GM18502 (cell line): Measurements from ENCODE around the gene CDKAL1.
A peak's percentile ranks its signal among the peaks of the same experiment; 100 is the strongest.
"Not testable (repeated sequence)": the region's sequence is repeated elsewhere in the genome, so short reads cannot be mapped to it uniquely, and the experiment has no call there.

ENCODE experiments used
- ATAC-seq: cut with Tn5 transposase; IDR thresholded peaks from one replicate; pipeline ENCODE4 v1.9.1; 2021; ENCODE audit warnings: mild to moderate bottlenecking; ENCODE audit not compliant: unreplicated experiment, poor library complexity

CDKAL1 gene

GRCh38 chr6:21166754-21167153 is 632.5 kb downstream of the CDKAL1 start:
- no peak for ATAC-seq

GRCh38 chr6:21167790-21168189 is 633.5 kb downstream of the CDKAL1 start:
- ATAC-seq, result no peak

- ATAC-seq, result no peak
These were observed 637.5 kb downstream of the CDKAL1 start for GRCh38 chr6:21171801-21172200.

DNA sequence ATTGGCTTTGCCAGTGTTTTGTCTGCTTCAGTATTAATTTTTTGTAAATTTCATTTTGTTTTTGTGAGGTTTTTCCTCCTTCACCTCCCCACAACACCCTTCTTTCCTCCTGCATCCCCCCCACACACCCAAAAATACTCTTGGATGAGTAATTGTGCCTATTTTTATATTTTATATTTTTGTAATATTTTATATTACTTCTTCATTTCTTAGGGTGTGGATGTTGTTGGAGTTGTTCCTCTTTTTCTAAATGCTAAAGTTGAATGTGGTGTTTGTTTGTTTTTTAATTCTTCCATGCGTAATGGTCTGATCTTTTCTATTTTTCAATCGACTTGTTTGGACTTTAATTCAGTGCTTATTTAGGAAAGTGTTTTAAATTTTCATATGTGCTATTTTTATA is 638.8 kb downstream of the CDKAL1 start:
- ATAC-seq, result no peak

DNA sequence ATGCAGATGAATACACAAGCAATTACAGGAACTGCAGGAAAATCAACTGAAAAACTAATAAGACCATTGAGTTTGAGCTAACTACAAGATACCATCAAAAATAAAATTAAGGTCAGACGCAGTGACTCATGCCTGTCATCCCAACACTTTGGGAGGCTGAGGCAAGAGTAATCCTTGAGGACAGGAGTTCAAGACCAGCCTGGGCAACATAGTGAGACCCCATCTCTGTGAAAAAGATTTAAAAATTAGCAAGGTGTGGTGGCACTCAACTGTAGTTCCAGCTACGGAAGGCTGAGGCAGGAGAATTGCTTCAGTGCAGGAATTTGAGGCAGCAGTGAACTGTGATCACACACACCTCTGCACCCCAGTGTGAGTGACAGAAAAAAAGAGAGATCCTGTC is 639.4 kb downstream of the CDKAL1 start:
- ATAC-seq, result no peak

GRCh38 chr6:21176197-21176596 is 641.9 kb downstream of the CDKAL1 start:
- ATAC-seq, result no peak

GRCh38 chr6:21180155-21180554 is 645.9 kb downstream of the CDKAL1 start:
- peak; percentile 80 for ATAC-seq

GRCh38 chr6:21180800-21181337 is 646.6 kb downstream of the CDKAL1 start:
- ATAC-seq, result no peak

DNA sequence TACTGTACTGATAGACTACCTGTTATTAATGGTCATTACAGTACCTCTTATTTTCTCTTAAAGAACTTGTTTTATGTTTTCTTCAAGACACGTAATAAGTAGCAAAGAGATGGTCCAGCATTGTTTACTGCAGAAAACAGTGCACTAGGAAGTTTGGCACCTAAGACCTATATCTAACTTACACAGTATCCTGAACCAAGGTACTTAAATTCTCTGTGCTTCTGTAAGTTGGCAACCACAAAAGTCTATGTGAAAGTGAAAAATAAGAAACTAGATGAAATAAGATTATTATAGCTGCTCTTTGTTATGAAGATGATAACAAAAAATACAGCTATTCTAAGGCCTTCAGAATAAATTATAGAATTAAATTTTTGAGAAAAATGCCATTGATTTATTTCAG is 647.6 kb downstream of the CDKAL1 start:
- ATAC-seq, result peak; percentile 62

- ATAC-seq, result no peak
These were observed 648.3 kb downstream of the CDKAL1 start for GRCh38 chr6:21182589-21182988.

- ATAC-seq, result no peak
These were observed 651.7 kb downstream of the CDKAL1 start for GRCh38 chr6:21185861-21186478.

DNA sequence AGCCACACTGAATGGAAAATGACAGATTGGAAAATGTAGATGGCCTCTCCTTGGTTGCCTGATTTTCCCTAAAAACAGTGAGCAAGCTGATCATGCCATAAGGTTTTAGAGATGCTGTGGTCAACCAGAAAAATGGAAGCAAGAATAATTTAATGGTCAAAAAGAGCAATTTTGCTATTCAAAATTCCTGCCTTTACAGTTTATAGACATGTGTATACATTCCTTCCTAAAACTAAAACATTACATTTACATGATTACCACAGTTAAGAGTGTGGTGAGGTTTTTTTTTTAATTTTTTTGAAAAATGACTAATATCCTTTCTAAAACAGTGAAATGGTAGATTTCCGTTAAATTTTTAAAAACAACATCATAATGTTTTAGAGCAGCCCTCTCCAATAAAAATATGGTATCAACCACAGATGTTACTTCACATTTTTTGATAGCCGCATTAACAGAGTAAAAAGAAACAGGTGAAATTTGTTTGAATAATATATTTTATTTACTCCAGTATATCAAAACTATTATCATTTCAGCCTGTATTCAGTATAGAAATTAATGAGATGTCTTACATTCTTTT is 652.3 kb downstream of the CDKAL1 start:
- ATAC-seq, result no peak

GRCh38 chr6:21187485-21187884 is 653.2 kb downstream of the CDKAL1 start:
- ATAC-seq, result no peak

DNA sequence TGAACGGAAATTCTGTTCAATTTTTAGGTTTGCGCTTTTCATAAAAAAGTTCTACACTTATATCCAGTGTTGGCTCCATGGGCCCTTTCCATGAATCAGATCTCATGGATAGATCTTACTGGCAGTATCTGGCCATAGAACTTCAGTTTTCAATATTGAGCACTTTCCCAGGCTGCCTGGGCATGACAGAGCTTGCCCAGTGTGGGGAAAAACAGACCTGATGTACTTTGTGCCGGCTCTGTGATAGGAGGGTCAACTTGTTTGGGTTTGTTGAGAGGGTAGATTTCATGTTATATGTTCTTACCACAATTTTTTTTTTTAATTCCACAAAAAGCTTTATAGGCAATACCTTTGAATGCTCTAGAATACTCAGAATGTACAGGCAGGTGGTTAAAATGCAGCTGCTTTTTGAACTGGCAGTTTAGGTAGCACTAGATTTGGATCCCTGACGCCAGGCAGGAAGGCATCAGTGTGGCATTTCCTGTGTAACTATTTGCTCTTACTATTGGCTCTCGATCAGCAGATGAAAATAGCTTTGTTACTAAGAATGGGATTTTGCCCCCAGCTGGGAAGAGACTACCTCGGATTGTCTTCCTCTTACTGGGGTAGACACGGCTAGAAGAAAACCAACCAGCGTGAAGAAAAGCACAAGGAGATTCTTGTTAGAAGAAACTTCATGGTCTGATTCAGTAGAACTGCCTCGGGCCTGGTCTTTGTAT is 654.4 kb downstream of the CDKAL1 start:
- ATAC-seq, result peak; percentile 79

- ATAC-seq, result no peak
These were observed 655.5 kb downstream of the CDKAL1 start for GRCh38 chr6:21189759-21190158.

GRCh38 chr6:21190701-21191100 is 656.4 kb downstream of the CDKAL1 start:
- peak; percentile 6 for ATAC-seq

GRCh38 chr6:21193790-21194475 is 659.7 kb downstream of the CDKAL1 start:
- no peak for ATAC-seq

DNA sequence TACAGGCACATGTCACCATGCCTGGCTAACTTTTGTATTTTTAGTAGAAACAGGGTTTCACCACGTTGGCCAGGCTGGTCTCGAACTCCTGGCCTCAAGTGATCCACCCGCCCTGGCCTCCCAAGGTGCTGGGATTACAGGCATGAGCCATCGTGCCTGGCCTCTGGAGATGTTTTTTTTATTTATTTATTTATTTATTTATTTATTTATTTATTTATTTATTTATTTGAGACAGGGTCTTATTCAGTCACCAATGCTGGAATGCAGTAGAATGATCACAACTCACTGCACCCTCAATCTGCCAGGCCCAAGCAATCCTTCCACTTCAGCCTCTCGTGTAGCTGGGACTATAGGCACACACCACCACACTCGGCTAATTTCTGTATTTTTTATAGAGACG is 661.0 kb downstream of the CDKAL1 start:
- not testable (repeated sequence) for ATAC-seq

DNA sequence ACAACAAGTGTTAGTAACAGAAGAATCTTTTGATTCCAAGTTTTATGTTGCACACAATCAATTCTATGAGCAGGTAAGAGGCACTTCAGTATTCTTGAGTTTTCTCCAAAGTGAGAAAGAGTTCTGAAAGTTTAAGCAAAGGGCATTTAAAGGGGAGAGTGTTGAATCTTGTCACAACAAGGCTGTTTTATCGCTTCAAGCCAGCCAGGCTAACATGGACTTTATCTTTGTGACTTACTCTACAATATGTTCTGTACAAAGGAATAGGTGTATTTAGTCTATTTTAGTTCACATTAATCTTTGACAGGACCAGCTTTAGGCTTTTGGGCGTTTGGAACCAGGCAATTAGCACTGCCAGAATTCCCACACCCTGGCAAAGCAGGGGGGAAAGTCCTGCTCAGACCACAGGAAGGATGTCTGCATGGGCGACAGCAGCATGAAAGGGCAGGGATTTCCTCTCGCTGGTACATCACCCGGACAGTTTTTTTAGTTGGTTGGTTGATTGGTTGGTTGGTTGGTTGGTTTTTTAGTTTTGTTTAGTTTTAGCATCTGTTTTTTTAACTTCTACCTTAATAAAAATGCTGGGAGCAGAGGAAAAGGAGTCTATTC is 663.9 kb downstream of the CDKAL1 start:
- ATAC-seq, result no peak

- ATAC-seq, result no peak
These were observed 665.0 kb downstream of the CDKAL1 start for GRCh38 chr6:21199262-21199661.
